ENCODE data around the gene NTHL1. TPM values are rescaled to one million over a fixed set of nuclear protein-coding genes. Genes with fewer than 3 reads are reported as not detected.
A peak's percentile ranks its signal among the peaks of the same experiment; 100 is the strongest.

Gene NTHL1
- total and polyA plus RNA-seq, 2 of the 13 experiments (the other 11 are each of a cell fraction or from before 2014, with no cell fraction given) = 47.5 to 64.9 TPM

- no peak for TF ChIP-seq PAXIP1 (CRISPR knock-in tag; conservative IDR thresholded peaks at IDR 0.05)
- peak; percentile 39; the same call in 1 of the 2 replicates for TF ChIP-seq CSRNP1 (CRISPR knock-in tag; IDR thresholded peaks at IDR 0.05)
- peak; percentile 54 for TF ChIP-seq ZFX (CRISPR knock-in tag; IDR thresholded peaks at IDR 0.05; ENCODE audit: low read depth)
- TF ChIP-seq ZBTB42 (CRISPR knock-in tag; IDR thresholded peaks at IDR 0.05) = no peak
- no peak for TF ChIP-seq PHF20 (CRISPR knock-in tag; IDR thresholded peaks at IDR 0.05)
- no peak for TF ChIP-seq ATF1 (CRISPR knock-in tag; IDR thresholded peaks at IDR 0.05)
- TF ChIP-seq KDM2A (CRISPR knock-in tag; IDR thresholded peaks at IDR 0.05; ENCODE audit: borderline replicate concordance, low read depth) = no peak; the same call in 1 of the 2 replicates
- TF ChIP-seq ZNF788 (CRISPR knock-in tag; IDR thresholded peaks at IDR 0.05; ENCODE audit: borderline replicate concordance) = peak; percentile 14; the same call in 1 of the 2 replicates
- no peak for TF ChIP-seq GZF1 (CRISPR knock-in tag; IDR thresholded peaks at IDR 0.05)
- TF ChIP-seq RAD21 (CRISPR knock-in tag; IDR thresholded peaks at IDR 0.05) = no peak
- TF ChIP-seq HNRNPL (IDR thresholded peaks at IDR 0.05; ENCODE audit: low read depth, low read length) = peak; percentile 94
- no peak for TF ChIP-seq ZNF629 (CRISPR knock-in tag; conservative IDR thresholded peaks at IDR 0.05)
- TF ChIP-seq TFAP4 (IDR thresholded peaks at IDR 0.05; ENCODE audit: borderline replicate concordance, low read depth) = no peak
- no peak for TF ChIP-seq ZBTB37 (CRISPR knock-in tag; IDR thresholded peaks at IDR 0.05)
- peak; percentile 31; the same call in 1 of the 2 replicates for TF ChIP-seq ZNF501 (CRISPR knock-in tag; IDR thresholded peaks at IDR 0.05)
- TF ChIP-seq TOPORS (CRISPR knock-in tag; IDR thresholded peaks at IDR 0.05) = 0 out of 2 replicates have a peak, but pooled peaks have one; percentile 62
- peak; percentile 63 for TF ChIP-seq RBM39 (IDR thresholded peaks at IDR 0.05; ENCODE audit: low read depth, low read length, poor library complexity, severe bottlenecking)
- TF ChIP-seq ZNF549 (CRISPR knock-in tag; IDR thresholded peaks at IDR 0.05) = no peak
- TF ChIP-seq SAP130 (CRISPR knock-in tag; IDR thresholded peaks at IDR 0.05; ENCODE audit: low read depth) = 0 out of 2 replicates have a peak, but pooled peaks have one; percentile 44
- no peak for TF ChIP-seq ZNF362 (CRISPR knock-in tag; IDR thresholded peaks at IDR 0.05; ENCODE audit: borderline replicate concordance)
Measured at GRCh38 chr16:2033057-2033908, 14.4 kb downstream of the NTHL1 start (continued).
